Erythroblast (primary cell): ENCODE data around the gene PRPF6.

Source experiments
- DNase-seq, 2 experiments: peaks; one replicate each; lab custom pipeline; 2025; lab: John Stamatoyannopoulos, UW
- GATA1 ChIP-seq: IDR thresholded peaks from 2 replicates; pipeline ENCODE4 v1.6.1; 2011; ENCODE audit warnings: low read depth, mild to moderate bottlenecking, control low read depth, low read length, moderate library complexity
- POLR2A ChIP-seq: IDR thresholded peaks from 2 replicates; pipeline ENCODE4 v1.6.1; 2011; ENCODE audit warnings: mild to moderate bottlenecking, low read length

PRPF6 gene

DNA sequence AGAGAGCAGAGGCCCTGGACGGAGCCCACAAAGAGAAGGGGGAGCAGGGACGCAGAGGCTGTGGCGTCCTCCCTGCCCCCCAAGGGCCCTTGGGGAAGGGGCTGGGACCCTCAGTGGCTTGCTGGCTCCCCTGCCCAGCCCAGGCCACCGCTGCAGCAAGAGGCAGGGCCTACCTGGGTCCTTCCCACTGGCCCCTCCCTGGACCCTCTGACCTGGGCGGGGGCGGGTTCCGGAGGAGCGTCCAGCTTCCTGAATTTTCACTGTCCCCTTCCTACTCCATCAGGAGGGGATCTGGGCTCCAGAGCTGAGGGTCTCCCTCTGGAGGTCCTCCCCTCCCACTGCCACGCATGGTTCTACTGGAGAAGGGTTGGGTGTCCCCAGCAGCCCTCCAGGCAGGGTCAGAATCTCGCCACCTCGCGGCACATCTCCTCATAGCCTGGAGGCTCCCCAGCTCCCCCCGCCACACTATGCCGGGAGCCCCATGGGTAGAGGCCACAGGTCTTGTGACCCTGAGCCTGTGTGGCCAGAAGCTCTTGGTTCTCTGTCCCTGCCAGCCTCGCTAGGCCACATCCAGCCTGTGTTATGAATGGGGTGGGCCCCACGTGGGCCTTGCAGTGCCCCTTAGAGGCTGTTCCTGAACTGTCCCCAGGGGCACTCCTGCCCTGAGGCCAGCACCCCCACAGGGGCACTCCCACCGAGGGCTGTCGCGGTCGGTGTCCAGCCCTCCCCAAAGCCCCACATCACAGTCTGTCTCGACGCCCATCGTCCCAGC lies 69.5 kb downstream of the PRPF6 start:
- TF ChIP-seq GATA1 (no peak), POLR2A (no peak)
- DNase-seq = no peak

DNA sequence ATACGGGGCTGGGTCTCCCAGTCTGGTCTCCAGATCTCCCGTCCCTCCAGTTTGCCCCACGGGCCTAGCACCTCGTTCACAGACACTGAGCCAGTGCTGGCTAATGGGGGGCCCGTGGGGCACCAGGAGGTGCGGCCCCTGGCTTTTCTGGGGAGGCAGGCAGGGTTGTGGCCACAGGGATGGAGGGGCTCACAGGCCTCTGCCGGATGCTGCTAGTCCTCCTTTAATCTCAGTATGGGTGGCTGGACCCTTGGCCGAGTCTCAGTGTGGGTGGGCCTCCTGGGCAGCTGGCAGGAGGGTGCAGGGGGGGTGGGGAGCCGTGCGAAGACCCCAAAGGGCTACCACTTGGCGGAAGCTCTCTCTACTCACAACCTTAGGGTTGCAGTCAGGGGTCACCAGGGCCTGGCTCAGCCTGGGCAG lies 70.1 kb downstream of the PRPF6 start:
- DNase-seq = no peak

GRCh38 chr20:64051561-64052325 lies 70.8 kb downstream of the PRPF6 start:
- DNase-seq = no peak
- TF ChIP-seq GATA1 = no peak
- no peak for TF ChIP-seq POLR2A

More for the DNA sequence above, 70.1 kb downstream of the PRPF6 start:
- TF ChIP-seq POLR2A (no peak), GATA1 (no peak)

DNA sequence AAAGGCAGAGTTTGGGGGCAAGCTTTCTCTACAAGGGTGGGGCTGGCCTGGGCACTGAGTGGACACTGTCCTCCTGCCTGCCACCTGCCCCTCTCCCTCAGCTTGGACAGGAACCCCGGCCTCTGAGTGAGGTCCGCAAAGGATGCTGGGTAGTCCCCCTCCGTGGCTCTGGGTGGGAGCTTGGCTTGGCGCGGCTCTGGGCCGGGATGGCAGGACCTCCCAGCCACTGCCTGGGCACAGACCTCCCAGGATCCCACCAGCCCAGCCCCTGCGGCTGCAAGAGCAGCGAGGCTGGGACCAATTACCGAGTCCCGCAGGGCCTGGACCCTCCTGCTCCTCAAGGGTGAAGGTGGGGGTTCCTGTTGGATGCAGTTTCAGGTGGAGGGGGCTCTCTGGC lies 71.4 kb downstream of the PRPF6 start:
- DNase-seq = no peak
- TF ChIP-seq POLR2A (no peak), GATA1 (no peak)

DNA sequence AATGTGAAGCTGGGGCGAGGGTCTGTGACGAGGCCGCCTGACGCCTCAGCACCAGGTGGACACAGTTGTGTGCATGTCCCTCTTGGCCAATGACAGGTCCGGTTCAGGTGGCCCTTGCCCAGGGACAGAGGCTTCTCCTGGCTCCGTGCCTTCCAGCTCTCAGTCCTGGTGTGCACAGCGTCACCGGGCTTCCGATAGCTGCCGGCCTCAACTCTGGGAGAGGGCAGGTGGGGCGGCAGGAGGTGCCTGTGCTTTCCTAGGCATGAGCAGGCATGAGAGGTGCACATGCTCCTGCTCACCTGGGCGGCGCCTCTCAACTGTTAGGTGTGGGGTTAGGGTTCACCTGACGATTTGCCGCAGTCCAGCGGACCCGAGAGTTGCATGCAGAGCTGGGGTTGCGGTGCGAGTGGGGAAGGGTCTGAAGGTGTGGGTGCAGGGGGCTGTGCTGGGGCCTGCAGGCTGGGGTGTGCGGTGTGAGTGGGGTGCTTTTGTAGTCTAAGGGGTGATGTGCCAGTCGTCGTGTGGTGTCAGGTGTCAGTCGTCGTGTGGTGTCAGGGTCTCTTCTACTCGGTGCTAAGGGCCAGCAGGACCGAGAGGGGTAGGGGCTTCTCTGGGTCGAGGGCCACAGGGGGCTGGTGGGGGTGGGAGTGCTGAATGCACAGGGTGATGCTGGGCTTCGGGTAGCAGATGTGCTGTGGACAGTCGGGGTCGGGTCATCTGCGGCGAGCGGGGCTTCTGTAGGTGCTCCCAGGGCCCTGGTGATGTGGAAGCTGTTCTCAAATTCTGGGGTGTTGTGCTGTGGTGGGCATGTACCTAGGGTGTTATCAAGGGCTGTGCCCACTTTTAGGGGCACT lies 72.3 kb downstream of the PRPF6 start:
- TF ChIP-seq POLR2A = no peak
- no peak for TF ChIP-seq GATA1
- DNase-seq = no peak

- TF ChIP-seq POLR2A = no peak
- TF ChIP-seq GATA1 = no peak
- DNase-seq = peak in 1 of 2 experiments; percentile 28
Measured at GRCh38 chr20:64053841-64054661, 73.1 kb downstream of the PRPF6 start.

- no peak for TF ChIP-seq POLR2A
- TF ChIP-seq GATA1 = no peak
- DNase-seq = no peak
Measured at GRCh38 chr20:64055396-64055892, 74.5 kb downstream of the PRPF6 start.

- TF ChIP-seq POLR2A = no peak
- TF ChIP-seq GATA1 = no peak
- DNase-seq = no peak
Measured at GRCh38 chr20:64055893-64056638, 75.1 kb downstream of the PRPF6 start.

- TF ChIP-seq POLR2A = no peak
- no peak for DNase-seq
Measured at GRCh38 chr20:64056639-64056888, 75.6 kb downstream of the PRPF6 start.

GRCh38 chr20:64056889-64057627 lies 76.1 kb downstream of the PRPF6 start:
- DNase-seq = no peak
- TF ChIP-seq GATA1 (no peak), POLR2A (no peak)

DNA sequence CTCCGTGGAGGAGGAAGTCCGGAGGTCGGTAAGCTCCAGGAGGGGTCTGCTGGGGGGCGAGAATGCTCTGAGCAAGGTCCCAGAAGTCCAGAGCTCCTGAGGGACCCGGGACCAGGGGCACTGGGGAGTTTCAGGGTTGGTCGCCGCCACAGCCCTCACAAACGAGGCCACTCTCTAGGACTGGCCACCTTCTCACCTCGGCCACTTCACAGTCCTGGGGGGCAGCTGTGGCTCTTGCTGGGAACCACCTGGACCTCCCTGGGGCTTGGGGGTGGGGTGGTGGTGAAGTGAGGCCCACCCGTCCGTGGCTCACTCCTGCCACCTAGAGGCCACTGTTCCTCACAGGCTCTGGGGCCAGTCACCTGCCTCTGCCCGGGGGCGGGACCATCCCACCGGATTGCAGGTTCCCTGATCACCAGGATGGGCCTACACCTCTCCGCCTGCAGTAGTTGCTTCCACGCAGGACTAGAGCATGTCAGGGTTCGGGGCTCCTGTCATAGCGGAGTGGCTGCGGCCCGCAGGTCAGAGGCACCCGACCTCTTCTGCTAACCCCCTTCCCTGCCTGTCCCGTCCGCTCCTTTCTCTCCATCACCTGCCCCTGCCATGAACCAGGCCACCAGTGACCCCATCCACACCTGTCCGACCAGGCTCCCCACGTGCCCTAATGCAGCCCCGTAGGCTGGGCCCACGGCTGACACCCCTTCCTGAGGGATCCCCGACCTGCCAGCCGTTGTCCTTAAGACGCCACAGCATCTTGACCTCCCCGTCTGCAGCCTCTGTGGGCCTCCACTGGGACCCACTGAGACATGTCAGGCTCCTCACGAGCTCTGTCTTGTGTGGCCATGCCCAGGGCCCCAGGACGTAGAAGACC lies 76.9 kb downstream of the PRPF6 start:
- peak; percentile 56 to 73 for DNase-seq
- TF ChIP-seq GATA1 = no peak
- no peak for TF ChIP-seq POLR2A
